IgD-negative memory B cell (primary cell): Measurements from ENCODE around the gene TAF7. TPM values are rescaled to one million over a fixed set of nuclear protein-coding genes. Genes with fewer than 3 reads are reported as not detected.
"Not testable (repeated sequence)": the region's sequence is repeated elsewhere in the genome, so short reads cannot be mapped to it uniquely, and the experiment has no call there.

ENCODE experiments used
- H3K27ac Mint-ChIP-seq, 3 donors: one replicate each; pipeline ENCODE4 v1.8.0; 2020 to 2022; ENCODE audit warnings: mild to moderate bottlenecking in 3 of 3, mixed read lengths in 3 of 3, moderate library complexity in 1 of 3
- H3K27me3 Mint-ChIP-seq: one replicate; pipeline ENCODE4 v1.8.0; 2021; ENCODE audit warnings: mixed read lengths
- H3K36me3 Mint-ChIP-seq: one replicate; pipeline ENCODE4 v1.8.0; 2020; ENCODE audit warnings: mild to moderate bottlenecking, mixed read lengths
- H3K4me1 Mint-ChIP-seq, 3 donors: one replicate each; pipeline ENCODE4 v1.8.0; 2020 to 2022; ENCODE audit warnings: mixed read lengths in 3 of 3, mild to moderate bottlenecking in 1 of 3
- H3K4me3 Mint-ChIP-seq, 4 donors: one replicate each; pipeline ENCODE4 v1.8.0; 2020 to 2022; ENCODE audit warnings: mild to moderate bottlenecking in 4 of 4, mixed read lengths in 4 of 4, moderate library complexity in 3 of 4
- H3K9me3 Mint-ChIP-seq, 3 donors: one replicate each; pipeline ENCODE4 v1.8.0; 2020 to 2021; ENCODE audit warnings: mixed read lengths in 3 of 3, mild to moderate bottlenecking in 1 of 3
- polyA plus RNA-seq: library from polyadenylated mRNA; unstranded; fragments of 300-500 nt; fragmentation: Illumina TruSeq; gene quantifications from one replicate; pipeline ENCODE4 v1.2.3, GENCODE V29; 2021

TAF7 gene
- polyA plus RNA-seq, 1 donor from 2014 or later = 216 TPM

GRCh38 chr5:141319202-141319601 is 1.4 kb downstream of the TAF7 start:
- H3K9me3 Mint-ChIP-seq = peaks cover 9 to 46% (median 37%) of the 10 kb centered on the region in 3 donors
- H3K36me3 Mint-ChIP-seq = peaks cover 34% of the 10 kb centered on the region
- peaks cover 18 to 31% (median 26%) of the 10 kb centered on the region in 3 donors for H3K4me1 Mint-ChIP-seq
- H3K27ac Mint-ChIP-seq = peak overlapping the region in 1 of 3 donors; percentile 21
- no peaks in the 10 kb centered on the region for H3K27me3 Mint-ChIP-seq
- H3K4me3 Mint-ChIP-seq = peak overlapping the region; percentile 50 to 96 (median 92)

GRCh38 chr5:141316963-141317362 is 3.6 kb downstream of the TAF7 start:
- peaks cover 40% of the 10 kb centered on the region for H3K36me3 Mint-ChIP-seq
- not testable (repeated sequence) for H3K27ac Mint-ChIP-seq, H3K27me3 Mint-ChIP-seq
- peaks cover 18 to 34% (median 28%) of the 10 kb centered on the region in 3 donors for H3K4me1 Mint-ChIP-seq
- peak overlapping the region in 1 of 4 donors; percentile 17 for H3K4me3 Mint-ChIP-seq
- H3K9me3 Mint-ChIP-seq = peaks cover 11 to 49% (median 48%) of the 10 kb centered on the region in 3 donors

- Mint-ChIP-seq H3K4me3 (no peak overlapping the region), H3K9me3 (peaks cover 14 to 50% (median 44%) of the 10 kb centered on the region in 3 donors), H3K27me3 (no peaks in the 10 kb centered on the region), H3K36me3 (peaks cover 37% of the 10 kb centered on the region), H3K4me1 (peaks cover 9 to 17% (median 14%) of the 10 kb centered on the region in 3 donors), H3K27ac (no peak overlapping the region)
These were observed 6.9 kb downstream of the TAF7 start for GRCh38 chr5:141313711-141314110.

- H3K27me3 Mint-ChIP-seq = no peaks in the 10 kb centered on the region
- H3K4me3 Mint-ChIP-seq = no peak overlapping the region
- H3K4me1 Mint-ChIP-seq = peaks cover 0 to 1% (median 0%) of the 10 kb centered on the region in 3 donors
- peaks cover 33% of the 10 kb centered on the region for H3K36me3 Mint-ChIP-seq
- peak overlapping the region in 1 of 3 donors; percentile 53 for H3K27ac Mint-ChIP-seq
- H3K9me3 Mint-ChIP-seq = peaks cover 6 to 33% (median 33%) of the 10 kb centered on the region in 3 donors
These were observed 14.0 kb downstream of the TAF7 start for GRCh38 chr5:141306630-141307029.

GRCh38 chr5:141303756-141304155 is 16.8 kb downstream of the TAF7 start, which contains the start of gene SLC25A2:
SLC25A2 (minus strand) TSS chr5:141304049; CDS start chr5:141303865, 184 bp downstream.
- peaks cover 7 to 35% (median 27%) of the 10 kb centered on the region in 3 donors for H3K9me3 Mint-ChIP-seq
- no peaks in the 10 kb centered on the region for H3K4me1 Mint-ChIP-seq
- peak within 1 kb of the TSS in 2 of 4 donors; percentile 12 to 41 for H3K4me3 Mint-ChIP-seq
- no peak within 1 kb of the TSS for H3K27ac Mint-ChIP-seq
- peaks cover 28% of the 10 kb centered on the region for H3K36me3 Mint-ChIP-seq
- no peaks in the 10 kb centered on the region for H3K27me3 Mint-ChIP-seq

- Mint-ChIP-seq H3K4me3 (no peak overlapping the region), H3K36me3 (peaks cover 27% of the 10 kb centered on the region), H3K27me3 (no peaks in the 10 kb centered on the region), H3K9me3 (peaks cover 5 to 45% (median 30%) of the 10 kb centered on the region in 3 donors), H3K27ac (no peak overlapping the region), H3K4me1 (peaks cover 0 to 5% (median 0%) of the 10 kb centered on the region in 3 donors)
These were observed 22.2 kb downstream of the TAF7 start for GRCh38 chr5:141298376-141298775.

- Mint-ChIP-seq H3K4me1 (no peaks in the 10 kb centered on the region), H3K9me3 (peaks cover 18 to 49% (median 35%) of the 10 kb centered on the region in 3 donors), H3K27me3 (no peaks in the 10 kb centered on the region), H3K27ac (no peak overlapping the region), H3K36me3 (peaks cover 25% of the 10 kb centered on the region), H3K4me3 (no peak overlapping the region)
These were observed 47.7 kb downstream of the TAF7 start for GRCh38 chr5:141272906-141273305.

GRCh38 chr5:141269195-141269594 is 51.4 kb downstream of the TAF7 start:
- H3K27me3 Mint-ChIP-seq = no peaks in the 10 kb centered on the region

More at GRCh38 chr5:141269195-141269594, 51.4 kb downstream of the TAF7 start:
- no peaks in the 10 kb centered on the region for H3K4me1 Mint-ChIP-seq
- peaks cover 31 to 61% (median 42%) of the 10 kb centered on the region in 3 donors for H3K9me3 Mint-ChIP-seq
- no peak overlapping the region for H3K27ac Mint-ChIP-seq
- peaks cover 23% of the 10 kb centered on the region for H3K36me3 Mint-ChIP-seq
- no peak overlapping the region for H3K4me3 Mint-ChIP-seq

Other genes starting within 250 kb of the TAF7 start
- not detected for gene PCDHB2, start 226.2 kb downstream of the TAF7 start, polyA plus RNA-seq
- gene PCDHB3, start 220.3 kb downstream of the TAF7 start, polyA plus RNA-seq = not detected
- gene PCDHB4, start 199.0 kb downstream of the TAF7 start, polyA plus RNA-seq = not detected
- not detected for gene PCDHB5, start 185.6 kb downstream of the TAF7 start, polyA plus RNA-seq
- not detected for gene PCDHB6, start 170.7 kb downstream of the TAF7 start, polyA plus RNA-seq
- gene PCDHB7, start 148.1 kb downstream of the TAF7 start, polyA plus RNA-seq = not detected
- not detected for gene PCDHB8, start 143.0 kb downstream of the TAF7 start, polyA plus RNA-seq
- gene PCDHB16, start 138.4 kb downstream of the TAF7 start, polyA plus RNA-seq = not detected
- gene PCDHB9, start 133.6 kb downstream of the TAF7 start, polyA plus RNA-seq = 0.31 TPM
- not detected for gene PCDHB10, start 128.4 kb downstream of the TAF7 start, polyA plus RNA-seq
- gene PCDHB11, start 121.2 kb downstream of the TAF7 start, polyA plus RNA-seq = not detected
- gene PCDHB12, start 112.1 kb downstream of the TAF7 start, polyA plus RNA-seq = not detected
- gene PCDHB13, start 106.9 kb downstream of the TAF7 start, polyA plus RNA-seq = 0.05 TPM
- gene PCDHB14, start 97.4 kb downstream of the TAF7 start, polyA plus RNA-seq = not detected
- not detected for gene PCDHB15, start 75.4 kb downstream of the TAF7 start, polyA plus RNA-seq
- gene SLC25A2, start 16.7 kb downstream of the TAF7 start, polyA plus RNA-seq = not detected
- not detected for gene PCDHGA1, start 9.7 kb upstream of the TAF7 start, polyA plus RNA-seq
- not detected for gene PCDHGA2, start 18.0 kb upstream of the TAF7 start, polyA plus RNA-seq
- gene PCDHGA3, start 23.0 kb upstream of the TAF7 start, polyA plus RNA-seq = 0.23 TPM
- gene PCDHGB1, start 29.3 kb upstream of the TAF7 start, polyA plus RNA-seq = 0.41 TPM
- not detected for gene PCDHGA4, start 34.2 kb upstream of the TAF7 start, polyA plus RNA-seq
- gene PCDHGB2, start 39.2 kb upstream of the TAF7 start, polyA plus RNA-seq = 0.21 TPM
- gene PCDHGA5, start 43.4 kb upstream of the TAF7 start, polyA plus RNA-seq = not detected
- gene PCDHGB3, start 49.5 kb upstream of the TAF7 start, polyA plus RNA-seq = not detected
- 0.08 TPM for gene PCDHGA6, start 53.1 kb upstream of the TAF7 start, polyA plus RNA-seq
- not detected for gene PCDHGA7, start 62.0 kb upstream of the TAF7 start, polyA plus RNA-seq
- gene PCDHGB4, start 66.9 kb upstream of the TAF7 start, polyA plus RNA-seq = 0.08 TPM
- not detected for gene PCDHGA8, start 71.8 kb upstream of the TAF7 start, polyA plus RNA-seq
- 1.9 TPM for gene PCDHGB5, start 77.2 kb upstream of the TAF7 start, polyA plus RNA-seq
- gene PCDHGA9, start 82.0 kb upstream of the TAF7 start, polyA plus RNA-seq = 0.29 TPM
- gene PCDHGB6, start 87.2 kb upstream of the TAF7 start, polyA plus RNA-seq = 0.39 TPM
- gene PCDHGA10, start 92.2 kb upstream of the TAF7 start, polyA plus RNA-seq = 0.15 TPM
- gene PCDHGB7, start 96.9 kb upstream of the TAF7 start, polyA plus RNA-seq = 0.21 TPM
- 0.15 TPM for gene PCDHGA11, start 100.3 kb upstream of the TAF7 start, polyA plus RNA-seq
- 0.59 TPM for gene PCDHGA12, start 109.7 kb upstream of the TAF7 start, polyA plus RNA-seq
- 3.9 TPM for gene PCDHGC3, start 155.2 kb upstream of the TAF7 start, polyA plus RNA-seq
- not detected for gene PCDHGC4, start 164.2 kb upstream of the TAF7 start, polyA plus RNA-seq
- not detected for gene PCDHGC5, start 168.3 kb upstream of the TAF7 start, polyA plus RNA-seq